Measurements from ENCODE around the gene COX4I2.

DNA sequence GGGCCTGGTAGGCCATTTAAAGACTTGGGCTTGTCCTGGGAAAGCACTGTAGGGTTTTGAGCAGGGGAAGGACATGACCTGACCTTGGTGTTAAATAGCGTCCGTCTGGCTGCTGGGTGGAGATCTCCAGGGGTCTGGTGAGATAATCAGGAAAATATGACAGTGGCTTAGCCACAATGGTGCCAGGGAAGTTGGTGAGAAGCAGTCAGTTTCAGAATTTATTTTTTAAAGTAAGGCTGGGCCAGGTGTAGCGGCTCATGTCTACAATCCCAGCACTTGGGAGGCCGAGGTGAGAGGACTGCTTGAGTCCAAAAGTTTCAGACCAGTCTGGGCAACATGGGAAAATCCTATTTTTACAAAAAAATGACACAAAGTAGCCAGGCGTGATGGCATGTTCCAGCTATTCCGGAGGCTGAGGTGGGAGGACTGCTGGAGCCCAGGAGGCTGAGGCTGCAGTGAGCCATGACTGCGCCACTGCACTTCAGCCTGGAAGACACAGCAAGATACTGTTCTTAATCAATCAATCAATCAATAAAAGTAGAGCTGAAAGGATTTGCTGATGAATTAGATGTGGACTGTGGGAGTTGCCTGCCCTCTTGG, 43.5 kb downstream of the COX4I2 start:
- TF ChIP-seq, protein P1, sequence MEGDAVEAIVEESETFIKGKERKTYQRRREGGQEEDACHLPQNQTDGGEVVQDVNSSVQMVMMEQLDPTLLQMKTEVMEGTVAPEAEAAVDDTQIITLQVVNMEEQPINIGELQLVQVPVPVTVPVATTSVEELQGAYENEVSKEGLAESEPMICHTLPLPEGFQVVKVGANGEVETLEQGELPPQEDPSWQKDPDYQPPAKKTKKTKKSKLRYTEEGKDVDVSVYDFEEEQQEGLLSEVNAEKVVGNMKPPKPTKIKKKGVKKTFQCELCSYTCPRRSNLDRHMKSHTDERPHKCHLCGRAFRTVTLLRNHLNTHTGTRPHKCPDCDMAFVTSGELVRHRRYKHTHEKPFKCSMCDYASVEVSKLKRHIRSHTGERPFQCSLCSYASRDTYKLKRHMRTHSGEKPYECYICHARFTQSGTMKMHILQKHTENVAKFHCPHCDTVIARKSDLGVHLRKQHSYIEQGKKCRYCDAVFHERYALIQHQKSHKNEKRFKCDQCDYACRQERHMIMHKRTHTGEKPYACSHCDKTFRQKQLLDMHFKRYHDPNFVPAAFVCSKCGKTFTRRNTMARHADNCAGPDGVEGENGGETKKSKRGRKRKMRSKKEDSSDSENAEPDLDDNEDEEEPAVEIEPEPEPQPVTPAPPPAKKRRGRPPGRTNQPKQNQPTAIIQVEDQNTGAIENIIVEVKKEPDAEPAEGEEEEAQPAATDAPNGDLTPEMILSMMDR (conservative IDR thresholded peaks at IDR 0.05; ENCODE audit: low read depth, low read length) = no peak
- TF ChIP-seq EZH2 (IDR thresholded peaks at IDR 0.05; ENCODE audit: borderline replicate concordance, low read depth, low read length, poor library complexity, severe bottlenecking) = no peak

All from A673 (cell line).